Breast epithelium (tissue), 3 donors: ENCODE data around the gene ADIPOR2.
A peak's percentile ranks its signal among the peaks of the same experiment; 100 is the strongest.

Experiments used
- POLR2A ChIP-seq: fragments of 450-650 bp; IDR thresholded peaks from one replicate; pipeline ENCODE4 v1.6.1; 2016; ENCODE audit warnings: antibody characterized with exemption, mild to moderate bottlenecking, moderate library complexity
- TF ChIP-seq, protein P1 (sequence below), 3 donors: fragments of 450-650 bp; IDR thresholded peaks; one replicate each; pipeline ENCODE4 v1.5.1; 2016 to 2017; ENCODE audit warnings: antibody characterized with exemption in 3 of 3, mild to moderate bottlenecking in 3 of 3, moderate library complexity in 3 of 3

DNA sequence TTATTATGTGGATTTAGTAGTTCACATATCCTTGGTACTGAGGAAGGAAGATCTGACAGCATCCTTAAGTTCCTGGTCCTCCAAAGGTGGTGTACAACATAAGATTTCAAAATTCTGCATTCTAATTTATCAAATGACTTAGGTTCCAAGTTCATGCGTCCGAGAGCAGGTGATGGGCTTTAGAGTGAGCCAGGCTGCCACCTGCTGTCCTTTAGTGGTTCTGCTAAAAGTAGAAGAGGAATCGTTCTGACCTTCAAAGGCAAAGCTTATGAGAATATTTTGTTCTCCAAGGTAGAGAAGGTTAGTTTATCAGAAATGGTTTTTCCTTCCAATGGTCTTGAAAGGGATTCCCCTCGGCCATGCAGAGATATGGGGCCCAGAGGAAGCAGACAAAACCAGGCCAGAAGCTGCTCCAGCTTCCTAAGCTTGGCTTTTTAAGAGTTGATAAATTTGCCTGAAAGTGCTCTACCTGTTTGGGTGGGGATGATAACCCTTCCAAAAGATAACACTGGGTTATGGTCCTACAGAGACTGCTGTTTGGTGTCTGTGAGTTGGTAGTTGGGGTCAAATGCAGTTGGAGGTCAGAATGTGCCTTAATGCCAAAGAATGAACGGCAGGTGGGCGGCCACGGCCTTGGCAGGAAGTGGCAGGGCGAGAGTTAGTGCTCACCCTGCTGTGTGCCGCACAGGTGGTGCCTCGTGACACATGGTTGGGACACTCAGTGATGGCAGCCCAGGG, 100.4 kb downstream of the ADIPOR2 start:
- TF ChIP-seq, protein P1, sequence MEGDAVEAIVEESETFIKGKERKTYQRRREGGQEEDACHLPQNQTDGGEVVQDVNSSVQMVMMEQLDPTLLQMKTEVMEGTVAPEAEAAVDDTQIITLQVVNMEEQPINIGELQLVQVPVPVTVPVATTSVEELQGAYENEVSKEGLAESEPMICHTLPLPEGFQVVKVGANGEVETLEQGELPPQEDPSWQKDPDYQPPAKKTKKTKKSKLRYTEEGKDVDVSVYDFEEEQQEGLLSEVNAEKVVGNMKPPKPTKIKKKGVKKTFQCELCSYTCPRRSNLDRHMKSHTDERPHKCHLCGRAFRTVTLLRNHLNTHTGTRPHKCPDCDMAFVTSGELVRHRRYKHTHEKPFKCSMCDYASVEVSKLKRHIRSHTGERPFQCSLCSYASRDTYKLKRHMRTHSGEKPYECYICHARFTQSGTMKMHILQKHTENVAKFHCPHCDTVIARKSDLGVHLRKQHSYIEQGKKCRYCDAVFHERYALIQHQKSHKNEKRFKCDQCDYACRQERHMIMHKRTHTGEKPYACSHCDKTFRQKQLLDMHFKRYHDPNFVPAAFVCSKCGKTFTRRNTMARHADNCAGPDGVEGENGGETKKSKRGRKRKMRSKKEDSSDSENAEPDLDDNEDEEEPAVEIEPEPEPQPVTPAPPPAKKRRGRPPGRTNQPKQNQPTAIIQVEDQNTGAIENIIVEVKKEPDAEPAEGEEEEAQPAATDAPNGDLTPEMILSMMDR (IDR thresholded peaks at IDR 0.05), result peak; percentile 69 to 83 (median 79)
- TF ChIP-seq POLR2A, result no peak
